ENCODE data around the gene CARD16.

GRCh38 chr11:105045676-105046296, 651 bp upstream of the CARD16 start:
- TF ChIP-seq, protein P1, sequence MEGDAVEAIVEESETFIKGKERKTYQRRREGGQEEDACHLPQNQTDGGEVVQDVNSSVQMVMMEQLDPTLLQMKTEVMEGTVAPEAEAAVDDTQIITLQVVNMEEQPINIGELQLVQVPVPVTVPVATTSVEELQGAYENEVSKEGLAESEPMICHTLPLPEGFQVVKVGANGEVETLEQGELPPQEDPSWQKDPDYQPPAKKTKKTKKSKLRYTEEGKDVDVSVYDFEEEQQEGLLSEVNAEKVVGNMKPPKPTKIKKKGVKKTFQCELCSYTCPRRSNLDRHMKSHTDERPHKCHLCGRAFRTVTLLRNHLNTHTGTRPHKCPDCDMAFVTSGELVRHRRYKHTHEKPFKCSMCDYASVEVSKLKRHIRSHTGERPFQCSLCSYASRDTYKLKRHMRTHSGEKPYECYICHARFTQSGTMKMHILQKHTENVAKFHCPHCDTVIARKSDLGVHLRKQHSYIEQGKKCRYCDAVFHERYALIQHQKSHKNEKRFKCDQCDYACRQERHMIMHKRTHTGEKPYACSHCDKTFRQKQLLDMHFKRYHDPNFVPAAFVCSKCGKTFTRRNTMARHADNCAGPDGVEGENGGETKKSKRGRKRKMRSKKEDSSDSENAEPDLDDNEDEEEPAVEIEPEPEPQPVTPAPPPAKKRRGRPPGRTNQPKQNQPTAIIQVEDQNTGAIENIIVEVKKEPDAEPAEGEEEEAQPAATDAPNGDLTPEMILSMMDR (IDR thresholded peaks at IDR 0.05; ENCODE audit: low read depth, low read length, poor library complexity, severe bottlenecking): no peak
- TF ChIP-seq EZH2phosphoT487 (IDR thresholded peaks at IDR 0.05; ENCODE audit: borderline replicate concordance, low read length): no peak

All from DOHH2 (cell line).